ENCODE data around the gene LIPG.
"Not testable (repeated sequence)": the region's sequence is repeated elsewhere in the genome, so short reads cannot be mapped to it uniquely, and the experiment has no call there.

Gene LIPG

GRCh38 chr18:49572611-49573345 lies 10.9 kb downstream of the LIPG start:
- H3K4me1 Mint-ChIP-seq (ENCODE audit: low read depth): no peaks in the 10 kb centered on the region
- H3K27ac Mint-ChIP-seq: no peak overlapping the region
- no peaks in the 10 kb centered on the region for H3K27me3 Mint-ChIP-seq
- H3K4me3 Mint-ChIP-seq: no peak overlapping the region
- no peaks in the 10 kb centered on the region for H3K9me3 Mint-ChIP-seq
- intact Hi-C loops (cut with micrococcal nuclease): no loop called here
- H3K36me3 Mint-ChIP-seq (ENCODE audit: low read depth): no peaks in the 10 kb centered on the region

- H3K27ac Mint-ChIP-seq: no peak overlapping the region
- no peaks in the 10 kb centered on the region for H3K9me3 Mint-ChIP-seq
- H3K27me3 Mint-ChIP-seq: no peaks in the 10 kb centered on the region
- no peaks in the 10 kb centered on the region for H3K4me1 Mint-ChIP-seq (ENCODE audit: low read depth)
- no peaks in the 10 kb centered on the region for H3K36me3 Mint-ChIP-seq (ENCODE audit: low read depth)
- H3K4me3 Mint-ChIP-seq: no peak overlapping the region
- intact Hi-C loops (cut with micrococcal nuclease): no loop called here
Measured at GRCh38 chr18:49573835-49574234, 12.0 kb downstream of the LIPG start.

GRCh38 chr18:49579041-49579440 lies 17.2 kb downstream of the LIPG start:
- H3K4me3 Mint-ChIP-seq; H3K36me3 Mint-ChIP-seq (ENCODE audit: low read depth); intact Hi-C loops (cut with micrococcal nuclease); H3K27me3 Mint-ChIP-seq; H3K27ac Mint-ChIP-seq; H3K4me1 Mint-ChIP-seq (ENCODE audit: low read depth); H3K9me3 Mint-ChIP-seq: not testable (repeated sequence)

GRCh38 chr18:49579583-49579982 lies 17.7 kb downstream of the LIPG start:
- H3K4me3 Mint-ChIP-seq; H3K27me3 Mint-ChIP-seq; H3K9me3 Mint-ChIP-seq; H3K4me1 Mint-ChIP-seq (ENCODE audit: low read depth); H3K27ac Mint-ChIP-seq; intact Hi-C loops (cut with micrococcal nuclease); H3K36me3 Mint-ChIP-seq (ENCODE audit: low read depth): not testable (repeated sequence)

- Mint-ChIP-seq H3K9me3 (no peaks in the 10 kb centered on the region), H3K27me3 (peaks cover 4% of the 10 kb centered on the region), H3K27ac (no peak overlapping the region), H3K4me1 (ENCODE audit: low read depth) (no peaks in the 10 kb centered on the region), H3K36me3 (ENCODE audit: low read depth) (no peaks in the 10 kb centered on the region), H3K4me3 (no peak overlapping the region)
- intact Hi-C loops (cut with micrococcal nuclease): no loop called here
Measured at GRCh38 chr18:49580279-49580678, 18.4 kb downstream of the LIPG start.

GRCh38 chr18:49581371-49581770 lies 19.5 kb downstream of the LIPG start:
- H3K9me3 Mint-ChIP-seq: no peaks in the 10 kb centered on the region
- no peak overlapping the region for H3K27ac Mint-ChIP-seq
- no peak overlapping the region for H3K4me3 Mint-ChIP-seq
- H3K36me3 Mint-ChIP-seq (ENCODE audit: low read depth): no peaks in the 10 kb centered on the region
- intact Hi-C loops (cut with micrococcal nuclease): no loop called here
- no peaks in the 10 kb centered on the region for H3K4me1 Mint-ChIP-seq (ENCODE audit: low read depth)
- H3K27me3 Mint-ChIP-seq: peaks cover 4% of the 10 kb centered on the region

- H3K4me1 Mint-ChIP-seq (ENCODE audit: low read depth): no peaks in the 10 kb centered on the region
- H3K36me3 Mint-ChIP-seq (ENCODE audit: low read depth): no peaks in the 10 kb centered on the region
- peaks cover 4% of the 10 kb centered on the region for H3K27me3 Mint-ChIP-seq
- H3K4me3 Mint-ChIP-seq: no peak overlapping the region
- no peaks in the 10 kb centered on the region for H3K9me3 Mint-ChIP-seq
- no peak overlapping the region for H3K27ac Mint-ChIP-seq
- intact Hi-C loops (cut with micrococcal nuclease): no loop called here
Measured at GRCh38 chr18:49582579-49582978, 20.7 kb downstream of the LIPG start.

- H3K36me3 Mint-ChIP-seq (ENCODE audit: low read depth): no peaks in the 10 kb centered on the region
- H3K4me1 Mint-ChIP-seq (ENCODE audit: low read depth): no peaks in the 10 kb centered on the region
- H3K27ac Mint-ChIP-seq: no peak overlapping the region
- intact Hi-C loops (cut with micrococcal nuclease): no loop called here
- H3K9me3 Mint-ChIP-seq: no peaks in the 10 kb centered on the region
- H3K27me3 Mint-ChIP-seq: peaks cover 3% of the 10 kb centered on the region
- H3K4me3 Mint-ChIP-seq: no peak overlapping the region
Measured at GRCh38 chr18:49584394-49584793, 22.5 kb downstream of the LIPG start.

- H3K4me1 Mint-ChIP-seq (ENCODE audit: low read depth); intact Hi-C loops (cut with micrococcal nuclease); H3K36me3 Mint-ChIP-seq (ENCODE audit: low read depth); H3K27me3 Mint-ChIP-seq; H3K9me3 Mint-ChIP-seq; H3K4me3 Mint-ChIP-seq; H3K27ac Mint-ChIP-seq: not testable (repeated sequence)
Measured at GRCh38 chr18:49584951-49585350, 23.1 kb downstream of the LIPG start.

GRCh38 chr18:49585781-49586663 lies 24.2 kb downstream of the LIPG start:
- Mint-ChIP-seq H3K36me3 (ENCODE audit: low read depth) (no peaks in the 10 kb centered on the region), H3K4me3 (no peak overlapping the region), H3K4me1 (ENCODE audit: low read depth) (no peaks in the 10 kb centered on the region), H3K27me3 (no peaks in the 10 kb centered on the region), H3K9me3 (no peaks in the 10 kb centered on the region), H3K27ac (no peak overlapping the region)
- intact Hi-C loops (cut with micrococcal nuclease): no loop called here

- Mint-ChIP-seq H3K4me1 (ENCODE audit: low read depth) (no peaks in the 10 kb centered on the region), H3K27ac (no peak overlapping the region), H3K4me3 (no peak overlapping the region), H3K36me3 (ENCODE audit: low read depth) (no peaks in the 10 kb centered on the region), H3K9me3 (no peaks in the 10 kb centered on the region), H3K27me3 (no peaks in the 10 kb centered on the region)
- intact Hi-C loops (cut with micrococcal nuclease): no loop called here
Measured at GRCh38 chr18:49588171-49588570, 26.3 kb downstream of the LIPG start.

- H3K4me3 Mint-ChIP-seq: no peak overlapping the region
- no peaks in the 10 kb centered on the region for H3K9me3 Mint-ChIP-seq
- no peaks in the 10 kb centered on the region for H3K4me1 Mint-ChIP-seq (ENCODE audit: low read depth)
- H3K27me3 Mint-ChIP-seq: no peaks in the 10 kb centered on the region
- intact Hi-C loops (cut with micrococcal nuclease): no loop called here
- H3K27ac Mint-ChIP-seq: no peak overlapping the region
- H3K36me3 Mint-ChIP-seq (ENCODE audit: low read depth): no peaks in the 10 kb centered on the region
Measured at GRCh38 chr18:49588971-49589370, 27.1 kb downstream of the LIPG start.

- intact Hi-C loops (cut with micrococcal nuclease): no loop called here
- no peaks in the 10 kb centered on the region for H3K36me3 Mint-ChIP-seq (ENCODE audit: low read depth)
- no peaks in the 10 kb centered on the region for H3K9me3 Mint-ChIP-seq
- H3K4me3 Mint-ChIP-seq: no peak overlapping the region
- no peak overlapping the region for H3K27ac Mint-ChIP-seq
- no peaks in the 10 kb centered on the region for H3K4me1 Mint-ChIP-seq (ENCODE audit: low read depth)
- H3K27me3 Mint-ChIP-seq: no peaks in the 10 kb centered on the region
Measured at GRCh38 chr18:49590608-49591007, 28.8 kb downstream of the LIPG start.

GRCh38 chr18:49591271-49591670 lies 29.4 kb downstream of the LIPG start:
- Mint-ChIP-seq H3K9me3 (no peaks in the 10 kb centered on the region), H3K27me3 (no peaks in the 10 kb centered on the region), H3K27ac (no peak overlapping the region), H3K4me3 (no peak overlapping the region), H3K36me3 (ENCODE audit: low read depth) (no peaks in the 10 kb centered on the region), H3K4me1 (ENCODE audit: low read depth) (no peaks in the 10 kb centered on the region)
- intact Hi-C loops (cut with micrococcal nuclease): no loop called here

Measured in dendritic cell treated with granulocyte-macrophage colony-stimulating factor and Interleukin-4, amounts not matched to agents 40 ng/mL and 50 ng/mL, for 4 days (primary cell).